GM12878 (cell line): ENCODE measurements around the gene TBCCD1. TPM values are rescaled to one million over a fixed set of nuclear protein-coding genes. Genes with fewer than 3 reads are reported as not detected.

Experiments used
- ATAC-seq: fragments of 200-7000 bp; cut with Tn5 transposase; 3 replicates; pipeline ENCODE4 v1.9.1; 2020; ENCODE audit warnings: mild to moderate bottlenecking, moderate library complexity
- BruUV-seq: library from RNA; stranded (reverse); fragments of 400-500 nt; replicated peaks from 2 replicates; lab custom pipeline; 2021; lab: Mats Ljungman, UMichigan
- CTCF ChIA-PET: fragments of 300-600 bp; sonication (Branson Sonifier 250); formaldehyde crosslinking; extraction: SDS; loops from one replicate; lab custom pipeline; 2021; ENCODE audit warnings: inconsistent platforms; lab: Yijun Ruan, JAX
- POLR2A ChIA-PET: fragments of 350-600 bp; formaldehyde crosslinking; extraction: SDS; loops from one replicate; lab custom pipeline; 2021; ENCODE audit warnings: inconsistent platforms; lab: Charles Lee
- RAD21 ChIA-PET: fragments of 300-600 bp; sonication (Branson Sonifier 250); formaldehyde crosslinking; loops from one replicate; lab custom pipeline; 2023; ENCODE audit warnings: antibody characterized with exemption; ENCODE audit not compliant: unreplicated experiment; lab: Charles Lee
- SMC1A ChIA-PET: fragments of 300-600 bp; sonication (Branson Sonifier 250); formaldehyde crosslinking; loops from one replicate; lab custom pipeline; 2023; ENCODE audit not compliant: unreplicated experiment, uncharacterized antibody; lab: Charles Lee
- DNase-seq: peaks from one replicate; pipeline ENCODE4 v3.0.0-alpha.2; 2011; ENCODE audit warnings: low read depth, low spot score
- FAIRE-seq: peaks from 3 replicates; lab custom pipeline; 2011; peaks lifted over from hg19 to GRCh38; lab: Jason Lieb, UNC
- H2AFZ ChIP-seq: 2 replicates; pipeline ENCODE4 v1.6.0; 2011; ENCODE audit warnings: low read depth, low read length, control low read depth; ENCODE audit not compliant: control insufficient read depth
- H3K27ac ChIP-seq: 2 replicates; pipeline ENCODE4 v1.5.1; 2011; ENCODE audit warnings: control low read depth; ENCODE audit not compliant: control insufficient read depth, insufficient read depth
- H3K27me3 ChIP-seq, 2 experiments: replicated peaks in 1 of 2; 2 replicates each; pipeline versions ENCODE4 v1.6.0 to v1.6.1; 2011; ENCODE audit warnings: low read length in 1 of 2; ENCODE audit not compliant: control insufficient read depth in 2 of 2, insufficient read depth in 2 of 2
- H3K36me3 ChIP-seq, 2 experiments: 2 replicates each; pipeline ENCODE4 v1.5.1; 2011; ENCODE audit warnings: low read length in 1 of 2; ENCODE audit not compliant: control insufficient read depth in 2 of 2, insufficient read depth in 2 of 2
- H3K4me1 ChIP-seq: 2 replicates; pipeline ENCODE4 v1.6.1; 2011; ENCODE audit warnings: mild to moderate bottlenecking, low read length, moderate library complexity, mixed read lengths; ENCODE audit not compliant: control insufficient read depth, insufficient read depth
- H3K4me2 ChIP-seq: 2 replicates; pipeline ENCODE4 v1.6.0; 2011; ENCODE audit warnings: control low read depth; ENCODE audit not compliant: control insufficient read depth, insufficient read depth
- H3K4me3 ChIP-seq: fragments of 200-600 bp; sonication (generic); 2 replicates; pipeline ENCODE4 v1.5.1; 2016
- H3K79me2 ChIP-seq: 2 replicates; pipeline ENCODE4 v1.6.0; 2011; ENCODE audit warnings: low read length; ENCODE audit not compliant: control insufficient read depth, insufficient read depth
- H3K9ac ChIP-seq: 2 replicates; pipeline ENCODE4 v1.8.0; 2011; ENCODE audit warnings: low read length, control low read depth, mixed read lengths; ENCODE audit not compliant: control insufficient read depth, insufficient read depth
- H3K9me3 ChIP-seq: replicated peaks from 3 replicates; pipeline ENCODE4 v1.5.1; 2011; ENCODE audit warnings: mild to moderate bottlenecking, low read length; ENCODE audit not compliant: control insufficient read depth, insufficient read depth
- H4K20me1 ChIP-seq: 2 replicates; pipeline ENCODE4 v1.6.0; 2011; ENCODE audit not compliant: control insufficient read depth, insufficient read depth
- CBX5 ChIP-seq: sonication (generic); IDR thresholded peaks from 2 replicates; pipeline ENCODE4 v1.6.1; 2016; ENCODE audit warnings: low read depth, moderate library complexity, mild to moderate bottlenecking, inconsistent platforms
- E4F1 ChIP-seq: fragments of 450-650 bp; IDR thresholded peaks from 2 replicates; pipeline ENCODE4 v1.6.1; 2018; ENCODE audit warnings: borderline replicate concordance, mild to moderate bottlenecking; ENCODE audit not compliant: partially characterized antibody
- NFYB ChIP-seq: IDR thresholded peaks from 2 replicates; pipeline ENCODE4 v1.6.1; 2011; ENCODE audit warnings: low read depth, mild to moderate bottlenecking, low read length, improper control_type of control experiment, moderate library complexity; ENCODE audit not compliant: insufficient read depth
- NR2C2 ChIP-seq: IDR thresholded peaks from 2 replicates; pipeline ENCODE4 v1.6.1; 2011; ENCODE audit warnings: borderline replicate concordance, low read depth; ENCODE audit not compliant: control insufficient read depth, insufficient read length
- PKNOX1 ChIP-seq: fragments of 450-650 bp; IDR thresholded peaks from 2 replicates; pipeline ENCODE4 v1.6.1; 2016; ENCODE audit warnings: mild to moderate bottlenecking
- STAT1 ChIP-seq: fragments of 450-650 bp; conservative IDR thresholded peaks from 2 replicates; pipeline ENCODE4 v1.6.1; 2014; ENCODE audit warnings: antibody characterized with exemption, mild to moderate bottlenecking
- in situ Hi-C: fragments of 300-500 bp; cut with MboI; formaldehyde crosslinking; loops from 9 replicates; pipeline ENCODE4 v1.14.3; 2018; ENCODE audit warnings: mixed read lengths
- intact Hi-C: fragments of 100-400 bp; cut with micrococcal nuclease; formaldehyde crosslinking; loops from one replicate; pipeline ENCODE4 v1.14.2; 2022; ENCODE audit not compliant: unreplicated experiment
- polyA plus RNA-seq, 11 experiments: library from polyadenylated mRNA; depleted of rRNA in 4 of 11; unstranded in 6 of 11; stranded (reverse) in 5 of 11; fragments of >200 nt; fragmentation: Nextera tagmentation in 4 of 11; fragmentation: Illumina TruSeq in 1 of 11; extraction: Ambion mirVana in 4 of 11; extraction: Trizol in 1 of 11; gene quantifications; 1 replicate in 1 of 11; 2 replicates in 10 of 11; pipeline versions ENCODE4 v1.2.1 to v1.2.3, GENCODE V29; 2011 to 2016; ENCODE audit warnings: inconsistent platforms in 2 of 11, missing spikeins in 2 of 11, low read depth in 1 of 11
- total RNA-seq, 4 experiments: library from RNA; depleted of rRNA in 3 of 4; stranded (reverse); fragments of >200 nt in 3 of 4; fragmentation: Illumina TruSeq in 1 of 4; extraction: Trizol in 1 of 4; gene quantifications; 2 replicates each; pipeline versions ENCODE4 v1.2.1 to v1.2.3, GENCODE V29; 2013 to 2021

Gene TBCCD1
- total and polyA plus RNA-seq, 10 of the 15 experiments (the other 5 are each of a cell fraction or from before 2014, with no cell fraction given), result 6.9 to 23.4 (median 14.7) TPM

- SMC1A ChIA-PET, result interaction anchor here (1.4 to 15.9 kb wide), 3 partner anchors 7 to 172 kb away, joined by 3 to 429 read pairs (median 26); no protein-coding TSS in a partner anchor
These were observed 36.7 kb downstream of the TBCCD1 start for GRCh38 chr3:186530415-186530814.

More at GRCh38 chr3:186530415-186530814, 36.7 kb downstream of the TBCCD1 start:
- in situ Hi-C loops (no loop called here), intact Hi-C loops (loop anchor here (10.0 kb wide), 1 partner anchor 426 kb away; the partner anchor contains the start of gene ETV5)
- BruUV-seq, result no TSS peak
- DNase-seq (no peak), ATAC-seq (no peak), FAIRE-seq (no peak)
- no peaks in the 10 kb centered on the region for H3K79me2 ChIP-seq
- ChIA-PET RAD21 (interaction anchor here (1.4 to 6.5 kb wide), 2 partner anchors 9 to 542 kb away, joined by 3 to 80 read pairs; no protein-coding TSS in a partner anchor), CTCF (no interaction called here), POLR2A (interaction anchor here (1.3 to 1.4 kb wide), 2 partner anchors 28 to 266 kb away, joined by 3 read pairs; no protein-coding TSS in a partner anchor)
- H3K4me1 ChIP-seq, result peaks cover 59% of the 10 kb centered on the region
- no peak overlapping the region for H3K4me3 ChIP-seq
- no peaks in the 10 kb centered on the region; a peak in 1 of 4 replicates for H3K36me3 ChIP-seq
- H2AFZ ChIP-seq, result no peak overlapping the region
- TF ChIP-seq CBX5, result no peak
- TF ChIP-seq E4F1, result no peak
- TF ChIP-seq PKNOX1, result peak; percentile 25; the same call in 1 of the 2 replicates
- TF ChIP-seq NR2C2, result no peak
- 0 out of 2 replicates have a peak, but pooled peaks have one; percentile 12 for TF ChIP-seq NFYB
- TF ChIP-seq STAT1, result no peak
- no peak overlapping the region for H3K9ac ChIP-seq
- H3K9me3 ChIP-seq, result no peaks in the 10 kb centered on the region; the same call in 2 of the 3 replicates
- H3K27ac ChIP-seq, result no peak overlapping the region
- no peaks in the 10 kb centered on the region for H3K27me3 ChIP-seq
- H3K4me2 ChIP-seq, result no peak overlapping the region
- H4K20me1 ChIP-seq, result no peaks in the 10 kb centered on the region
